Stimulated activated CD8-positive, alpha-beta memory T cell treated with anti-CD3 and anti-CD28 coated beads, Interleukin-15, amount 100 ng/mL, for 48 hours (primary cell): ENCODE data around the gene BRD2.

Experiments
- DNase-seq, 2 donors: peaks; one replicate each; pipeline ENCODE4 v3.0.0-alpha.2; 2020; ENCODE audit warnings: low read depth in 2 of 2

Gene BRD2

DNA sequence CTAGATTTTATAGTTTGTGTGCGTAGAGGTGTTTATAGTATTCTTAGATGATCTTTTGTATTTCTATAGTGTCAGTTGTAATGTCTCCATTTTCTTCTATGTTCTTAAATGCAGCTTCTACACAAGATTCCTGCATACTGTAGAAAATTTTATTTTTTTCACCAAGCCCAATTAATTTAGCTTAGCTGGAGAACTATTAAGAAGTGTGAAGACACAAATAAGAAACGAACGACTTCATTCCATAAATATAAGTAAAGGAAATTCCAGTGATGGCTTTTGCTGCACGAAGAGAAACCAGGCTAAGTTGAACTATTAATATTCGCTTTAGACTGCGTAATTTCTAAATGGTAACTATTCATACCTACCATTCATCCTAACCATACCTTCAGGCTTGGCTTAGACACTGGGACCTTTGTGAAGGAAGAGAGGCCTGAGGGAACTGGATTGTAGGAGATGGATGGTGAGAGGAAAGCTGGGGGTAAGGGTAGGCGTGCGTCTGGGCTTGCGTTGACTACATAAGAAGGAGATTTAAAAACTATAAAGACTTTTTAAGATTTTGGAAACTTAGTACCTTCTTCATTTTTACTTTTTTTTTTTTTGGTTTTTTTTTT, 25.1 kb downstream of the BRD2 start:
- no peak for DNase-seq

DNA sequence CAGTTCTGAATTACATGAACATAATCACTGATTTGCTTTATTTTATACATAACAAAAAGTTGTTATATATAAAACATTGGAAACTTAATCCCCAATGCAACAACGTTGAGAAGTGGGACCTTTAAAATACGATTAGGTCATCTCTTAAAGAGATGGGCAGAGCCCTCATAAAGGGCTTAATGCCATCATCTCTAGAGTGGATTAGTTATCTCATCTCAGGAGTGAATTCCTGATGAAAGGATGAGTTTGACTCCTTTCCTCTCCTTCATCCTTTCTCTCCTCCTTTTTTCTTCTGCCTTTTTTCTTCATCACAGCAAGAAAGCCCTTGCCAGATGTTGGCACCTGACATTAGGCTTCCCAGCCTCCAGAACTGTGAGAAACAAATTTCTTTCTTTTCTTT, 27.1 kb downstream of the BRD2 start:
- DNase-seq: no peak

DNA sequence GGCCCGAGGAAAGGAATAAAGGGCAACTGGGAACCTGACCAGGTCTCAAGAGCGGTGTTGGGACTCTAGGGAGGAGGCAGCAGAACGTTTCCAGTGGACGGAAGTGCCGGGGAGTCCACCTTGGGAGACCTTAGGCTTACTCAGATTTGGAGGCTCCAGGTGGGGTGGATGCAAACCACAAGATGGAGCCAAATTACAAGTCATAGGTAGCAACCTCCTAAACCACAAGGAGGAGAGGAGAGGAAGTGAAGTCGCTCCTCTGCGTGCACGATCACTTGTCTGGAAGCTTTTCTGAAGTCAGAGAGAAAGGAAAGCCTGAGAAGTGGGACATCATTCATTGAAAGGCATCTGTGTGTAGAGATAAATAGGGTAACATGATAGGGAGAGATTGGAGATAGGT, 31.7 kb downstream of the BRD2 start:
- no peak for DNase-seq

GRCh38 chr6:33001685-33002084, 33.3 kb downstream of the BRD2 start:
- DNase-seq: no peak

DNA sequence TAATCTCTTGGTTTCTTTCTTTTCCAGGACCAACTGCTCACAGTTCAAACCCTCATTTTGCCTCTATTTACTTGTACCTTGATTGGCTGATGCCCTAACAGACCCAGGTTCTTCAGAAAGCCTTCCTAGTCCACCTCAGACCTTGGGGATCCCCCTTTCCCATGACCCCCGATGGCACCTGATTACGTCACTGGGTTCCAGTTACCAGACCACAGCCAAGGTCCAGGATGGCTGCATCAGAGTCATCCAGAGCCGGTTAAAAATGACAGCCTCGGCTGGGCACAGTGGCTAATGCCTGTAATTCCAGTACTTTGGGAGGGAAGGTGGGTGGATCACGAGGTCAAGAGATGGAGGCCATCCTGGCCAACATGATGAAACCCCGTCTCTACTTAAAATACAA, 36.5 kb downstream of the BRD2 start:
- DNase-seq: no peak

- DNase-seq: no peak
Measured at GRCh38 chr6:33007831-33008400, 39.5 kb downstream of the BRD2 start.

DNA sequence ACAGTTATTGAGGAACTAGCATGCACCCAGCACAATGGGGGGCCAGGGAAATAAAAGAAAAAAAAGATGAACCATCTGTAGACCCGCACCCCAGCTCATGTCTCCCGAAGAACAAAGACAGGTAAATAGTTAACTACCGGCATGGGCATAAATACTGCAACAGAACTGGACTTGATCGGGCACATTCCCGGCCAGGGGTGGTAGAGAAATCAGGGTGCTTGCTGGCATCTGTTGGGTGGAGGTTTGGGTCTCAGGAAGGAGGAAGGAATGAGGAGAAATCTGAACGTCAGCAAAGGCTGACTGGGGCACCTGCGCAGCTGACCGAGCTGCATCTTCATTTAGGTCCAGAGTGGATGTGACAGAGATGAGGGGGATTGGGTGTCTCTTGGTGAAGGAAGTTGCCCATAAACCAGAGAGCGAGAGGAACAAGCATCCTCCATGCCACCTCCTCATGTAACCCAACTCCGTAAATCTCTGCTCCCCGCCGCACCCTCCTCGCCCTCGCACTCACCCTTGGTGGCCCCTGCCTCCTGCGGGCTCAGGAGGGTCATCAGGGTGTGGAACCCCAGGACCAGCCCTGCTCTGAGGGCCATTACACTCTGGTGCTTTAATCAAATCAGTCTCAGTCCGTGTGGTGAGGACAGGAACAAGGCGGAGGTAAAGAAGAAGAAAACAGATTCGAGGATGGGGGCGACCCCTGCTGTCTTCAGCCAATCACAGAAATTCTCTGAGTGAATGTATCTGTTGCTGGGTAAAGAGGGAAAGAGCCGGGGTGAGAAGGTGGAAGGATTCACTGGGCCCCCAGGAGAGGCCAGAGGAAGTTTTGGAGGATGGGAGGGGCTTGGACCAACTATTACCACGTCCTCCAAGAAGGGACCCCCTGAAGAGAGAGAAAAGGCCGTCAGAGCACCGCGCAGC, 40.8 kb downstream of the BRD2 start, which contains the start of gene HLA-DOA:
Gene HLA-DOA, minus strand, starts transcription at position 648 of the 918 bp plus-strand sequence.
- DNase-seq: peak; percentile 32

DNA sequence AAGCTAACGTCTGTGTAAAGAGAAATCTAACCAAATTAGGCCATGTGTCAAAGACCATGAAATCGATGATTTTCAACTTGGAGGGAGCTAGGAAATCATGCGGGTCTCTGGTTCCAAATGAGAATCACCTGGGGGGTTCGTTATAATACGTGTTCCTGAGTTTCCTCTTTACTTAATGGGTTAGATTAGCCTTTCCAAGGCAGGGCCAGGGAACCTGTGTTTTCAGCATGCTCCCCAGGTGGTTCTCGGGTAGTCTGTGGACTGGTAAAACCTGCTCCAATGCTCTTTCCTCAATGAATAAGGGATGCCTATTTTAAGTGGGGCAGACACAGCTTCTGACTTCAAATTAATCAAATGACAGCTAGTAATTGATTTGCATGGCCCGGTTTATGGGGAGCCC, 42.0 kb downstream of the BRD2 start:
- DNase-seq: no peak

GRCh38 chr6:33013608-33014007, 45.2 kb downstream of the BRD2 start:
- no peak for DNase-seq

- peak in 1 of 2 donors; percentile 5 for DNase-seq
Measured at GRCh38 chr6:33014841-33015634, 46.6 kb downstream of the BRD2 start.

GRCh38 chr6:33015798-33016197, 47.4 kb downstream of the BRD2 start:
- no peak for DNase-seq

- DNase-seq: no peak
Measured at GRCh38 chr6:33017018-33017417, 48.6 kb downstream of the BRD2 start.

GRCh38 chr6:33017694-33018353, 49.4 kb downstream of the BRD2 start:
- no peak for DNase-seq

DNA sequence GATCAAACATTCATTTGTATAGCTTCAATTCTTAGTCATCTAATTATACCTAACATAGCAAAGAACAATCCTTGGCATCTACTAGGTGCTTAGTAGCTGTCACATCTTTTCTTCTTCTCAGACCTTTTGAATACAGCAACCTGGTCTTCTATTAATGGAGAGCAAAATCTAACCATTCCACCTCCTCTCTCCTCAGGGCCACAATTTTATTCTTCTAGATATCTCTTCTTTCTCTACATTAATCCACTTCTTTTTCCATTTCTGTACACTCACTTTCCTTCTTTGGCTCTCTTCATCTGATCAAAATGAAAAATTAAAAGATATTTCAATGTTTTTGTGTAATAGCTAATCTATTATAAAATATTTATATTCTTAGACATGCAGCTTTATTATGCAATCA, 50.0 kb downstream of the BRD2 start:
- no peak for DNase-seq

DNA sequence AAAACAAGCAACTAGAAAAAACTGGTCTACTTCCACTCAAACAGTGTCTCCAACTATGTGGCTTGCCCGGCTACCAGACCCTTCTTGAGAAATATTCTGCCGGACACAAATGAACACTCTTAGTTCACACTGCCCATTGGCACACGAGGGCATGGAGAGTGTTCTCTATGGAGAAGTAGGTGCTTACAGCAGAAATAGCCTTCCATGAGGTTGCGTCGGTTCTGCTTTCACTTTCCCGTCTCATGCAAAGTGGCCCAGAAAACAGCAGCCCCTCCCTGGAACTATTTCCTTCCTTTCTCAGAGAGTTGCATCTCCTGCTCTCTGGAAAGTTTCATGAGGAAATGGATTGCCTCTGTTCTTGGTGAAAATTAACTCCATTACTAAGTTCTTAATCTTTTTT, 50.5 kb downstream of the BRD2 start:
- no peak for DNase-seq

DNA sequence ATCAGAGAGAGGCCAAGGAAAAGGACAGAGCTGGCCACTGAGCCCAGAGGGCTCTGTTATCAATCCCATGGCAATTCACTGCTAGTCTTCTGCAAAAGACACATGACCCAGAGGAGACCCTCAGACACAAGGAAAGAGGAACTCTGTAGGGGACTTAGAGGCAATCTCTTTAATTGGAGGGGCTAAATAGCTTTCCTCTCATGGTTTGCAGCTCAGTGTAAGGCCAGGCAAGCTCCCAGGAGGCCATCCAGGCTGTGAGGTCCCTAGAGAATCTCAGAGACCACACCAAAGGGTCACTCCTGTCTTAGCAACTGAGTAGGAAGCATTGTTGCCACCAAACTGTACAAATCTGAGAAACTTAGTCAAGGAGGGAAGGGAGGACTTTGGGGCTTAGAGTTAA, 51.0 kb downstream of the BRD2 start:
- no peak for DNase-seq

DNA sequence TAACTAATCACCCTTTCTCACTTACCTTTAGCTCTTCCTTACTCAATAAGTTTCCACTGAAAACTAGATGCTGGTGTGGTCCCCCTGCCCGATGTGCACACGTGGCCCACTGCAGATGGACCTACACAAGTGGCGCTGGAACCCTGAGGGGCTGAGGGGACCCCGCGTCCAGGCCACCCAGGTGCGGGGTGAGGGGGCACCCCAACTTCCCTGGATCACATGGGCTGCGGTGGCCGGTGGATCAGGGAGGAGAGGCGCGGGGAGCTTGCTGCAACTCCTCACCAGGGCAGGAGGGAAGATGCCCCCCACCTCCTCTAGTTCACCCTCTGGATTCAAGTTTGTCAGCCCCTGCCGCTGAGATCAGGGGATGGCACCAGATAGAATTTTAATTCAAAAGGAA, 53.5 kb downstream of the BRD2 start:
- no peak for DNase-seq

- no peak for DNase-seq
Measured at GRCh38 chr6:33023536-33023935, 55.1 kb downstream of the BRD2 start.

GRCh38 chr6:33024521-33024920, 56.1 kb downstream of the BRD2 start:
- DNase-seq: no peak

DNA sequence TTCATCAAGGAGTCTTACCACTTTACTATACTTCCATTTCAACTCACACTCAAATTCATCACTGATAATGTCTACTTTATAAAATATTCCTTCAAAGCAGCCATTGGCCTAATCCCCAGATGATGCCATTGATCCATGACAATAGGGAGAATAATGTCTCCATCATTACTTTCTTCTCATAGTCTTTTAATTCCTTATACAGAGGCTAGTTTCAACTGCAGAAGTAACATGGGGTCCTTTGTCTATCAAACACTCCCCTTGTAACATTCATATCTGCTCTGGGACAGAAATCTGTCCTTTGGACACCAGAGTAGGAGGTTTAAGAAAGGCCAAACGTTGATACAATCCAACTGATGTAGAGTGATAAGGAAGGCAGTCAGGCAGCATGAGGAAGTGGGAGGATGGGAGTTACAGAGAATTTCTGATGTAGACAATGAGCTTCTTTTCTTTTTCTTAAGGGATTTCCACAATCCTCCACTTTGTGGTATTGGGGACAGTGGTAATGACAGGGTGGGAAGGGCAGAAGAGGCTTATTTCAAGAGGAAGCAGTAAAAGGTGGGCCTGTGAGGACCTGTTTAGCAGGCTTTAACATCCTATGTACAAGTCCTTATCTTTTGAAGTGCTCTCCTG, 59.9 kb downstream of the BRD2 start:
- DNase-seq: no peak
